GM18519 (cell line): Measurements from ENCODE around the gene RIBC1.
"Not testable (repeated sequence)": the region's sequence is repeated elsewhere in the genome, so short reads cannot be mapped to it uniquely, and the experiment has no call there.

Experiments
- ATAC-seq: cut with Tn5 transposase; IDR thresholded peaks from one replicate; pipeline ENCODE4 v1.9.1; 2021; ENCODE audit warnings: mild to moderate bottlenecking, moderate library complexity; ENCODE audit not compliant: unreplicated experiment, low FRiP score

Gene RIBC1

GRCh38 chrX:53422861-53423306 lies at the start of gene RIBC1:
TSS of gene RIBC1 (plus strand) at chrX:53422873. CDS start at chrX:53426277, 3,404 bp downstream.
- ATAC-seq = no peak

GRCh38 chrX:53373307-53373706 lies 49.4 kb upstream of the RIBC1 start:
- no peak for ATAC-seq

- ATAC-seq = no peak
These were observed 48.4 kb upstream of the RIBC1 start for GRCh38 chrX:53374222-53374820.

GRCh38 chrX:53374923-53375322 lies 47.8 kb upstream of the RIBC1 start:
- no peak for ATAC-seq

GRCh38 chrX:53376888-53377287 lies 45.8 kb upstream of the RIBC1 start:
- ATAC-seq = no peak

GRCh38 chrX:53377464-53377863 lies 45.2 kb upstream of the RIBC1 start:
- no peak for ATAC-seq

- ATAC-seq = no peak
These were observed 43.5 kb upstream of the RIBC1 start for GRCh38 chrX:53379008-53379710.

- ATAC-seq = no peak
These were observed 42.9 kb upstream of the RIBC1 start for GRCh38 chrX:53379747-53380146.

GRCh38 chrX:53383376-53384076 lies 39.1 kb upstream of the RIBC1 start:
- no peak for ATAC-seq

GRCh38 chrX:53395605-53396298 lies 26.9 kb upstream of the RIBC1 start:
- no peak for ATAC-seq

GRCh38 chrX:53398216-53398615 lies 24.5 kb upstream of the RIBC1 start:
- no peak for ATAC-seq

GRCh38 chrX:53403535-53403934 lies 19.1 kb upstream of the RIBC1 start:
- ATAC-seq = no peak

GRCh38 chrX:53412446-53412845 lies 10.2 kb upstream of the RIBC1 start:
- no peak for ATAC-seq

GRCh38 chrX:53420351-53420750 lies 2.3 kb upstream of the RIBC1 start:
- not testable (repeated sequence) for ATAC-seq

- no peak for ATAC-seq
These were observed 1.5 kb upstream of the RIBC1 start for GRCh38 chrX:53421125-53421524.

- no peak for ATAC-seq
These were observed 944 bp upstream of the RIBC1 start for GRCh38 chrX:53421772-53422085.

GRCh38 chrX:53422086-53422860 lies 400 bp upstream of the RIBC1 start, which contains the start of gene SMC1A:
TSS of gene SMC1A (minus strand) at chrX:53422654. CDS start at chrX:53422600, 54 bp downstream.
- peak; percentile 92 for ATAC-seq

GRCh38 chrX:53429755-53430154 lies 7.1 kb downstream of the RIBC1 start:
- ATAC-seq = no peak

GRCh38 chrX:53430231-53430630 lies 7.6 kb downstream of the RIBC1 start:
- ATAC-seq = no peak
